GM18498 (cell line): ENCODE data around the gene NEURL1B.
"Not testable (repeated sequence)": the region's sequence is repeated elsewhere in the genome, so short reads cannot be mapped to it uniquely, and the experiment has no call there.

ENCODE experiments used
- ATAC-seq: cut with Tn5 transposase; IDR thresholded peaks from one replicate; pipeline ENCODE4 v1.9.1; 2021; ENCODE audit warnings: mild to moderate bottlenecking, moderate library complexity; ENCODE audit not compliant: unreplicated experiment

NEURL1B gene

DNA sequence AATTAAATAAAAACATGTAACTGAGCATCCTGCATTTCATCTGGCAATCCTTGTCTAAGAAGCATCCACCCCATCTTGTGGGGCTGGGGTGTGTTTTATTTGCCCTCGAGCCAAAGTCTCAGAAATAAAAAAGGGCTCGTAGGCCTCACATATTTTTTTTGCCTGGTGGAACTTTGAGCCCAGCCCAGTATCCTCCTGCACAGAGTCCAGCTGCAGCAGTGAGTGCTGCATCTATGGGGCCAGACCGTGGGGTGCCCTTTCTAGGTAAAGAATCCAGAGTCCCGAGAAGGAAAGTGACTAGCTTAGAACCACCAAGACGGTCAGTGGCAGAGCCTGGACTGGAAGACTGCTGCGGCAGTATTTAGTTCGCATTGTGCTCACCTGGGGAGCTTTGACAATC, 33.1 kb downstream of the NEURL1B start:
- ATAC-seq: no peak

DNA sequence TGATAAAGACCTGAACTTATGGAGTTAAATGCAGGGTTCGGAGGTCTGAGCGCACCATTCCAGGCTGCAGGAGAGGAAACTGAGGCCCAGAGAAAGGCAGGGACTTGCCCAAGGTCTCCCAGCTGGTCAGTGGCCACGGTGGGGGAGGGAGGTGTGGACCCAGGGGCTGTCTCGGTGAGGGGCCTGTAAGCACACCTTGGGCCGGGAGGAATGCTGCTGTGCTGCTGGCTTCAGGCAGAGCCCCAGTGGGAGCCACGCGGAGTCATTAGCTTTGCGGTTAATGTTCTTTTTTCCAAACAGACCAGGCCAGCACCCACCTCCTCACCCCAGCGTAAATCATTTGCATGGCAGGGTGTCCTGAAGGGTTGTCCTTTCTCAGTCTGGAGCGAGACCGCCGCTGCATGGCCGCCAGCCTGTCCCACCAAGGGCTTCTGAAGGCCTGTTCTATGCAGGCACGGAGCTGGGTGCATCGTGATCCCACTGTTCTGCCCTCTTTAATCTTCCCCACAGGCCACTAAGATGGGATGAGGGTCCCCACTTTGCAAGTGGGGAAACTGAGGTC, 35.9 kb downstream of the NEURL1B start:
- ATAC-seq: no peak

DNA sequence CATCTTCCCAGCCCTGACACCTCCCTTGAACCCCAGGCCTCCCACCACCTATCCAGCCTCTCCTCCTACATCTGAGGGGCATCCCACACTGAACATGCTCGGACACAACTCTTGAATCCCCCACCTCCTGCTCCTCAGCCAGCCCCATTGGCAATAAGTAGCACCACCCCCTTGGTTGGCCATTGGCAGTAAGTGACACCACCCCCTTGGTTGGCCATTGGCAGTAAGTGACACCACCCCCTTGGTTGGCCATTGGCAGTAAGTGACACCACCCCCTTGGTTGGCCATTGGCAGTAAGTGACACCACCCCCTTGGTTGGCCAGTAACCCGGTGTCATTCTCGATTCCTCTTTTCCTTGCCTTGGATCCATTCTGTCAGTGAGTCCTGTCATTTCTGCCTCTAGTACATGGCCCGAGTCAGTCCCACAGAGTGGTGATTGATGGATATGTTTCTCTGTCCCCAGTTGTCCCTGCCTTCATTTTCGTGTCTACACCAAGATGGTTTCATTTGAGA, 37.4 kb downstream of the NEURL1B start:
- not testable (repeated sequence) for ATAC-seq

DNA sequence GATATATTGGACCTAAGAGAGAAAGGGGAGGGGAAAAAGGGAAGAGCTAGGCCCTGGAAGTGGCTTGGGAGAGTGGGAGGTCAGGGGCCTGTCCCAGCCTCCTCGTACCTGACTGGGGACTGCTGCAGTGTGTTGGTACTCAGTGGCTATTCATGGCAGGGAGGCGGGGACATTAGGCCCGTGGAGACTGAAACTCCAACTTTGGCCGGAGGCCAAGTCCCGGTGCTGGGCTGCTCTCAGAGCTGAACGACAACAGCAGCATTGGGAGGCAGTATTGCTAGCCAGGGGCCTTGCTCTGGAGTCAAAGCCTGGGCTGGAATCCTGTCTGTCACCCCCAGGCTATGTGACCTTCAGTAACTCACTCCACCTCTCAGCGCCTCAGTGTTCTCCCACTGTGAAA, 37.8 kb downstream of the NEURL1B start:
- no peak for ATAC-seq

DNA sequence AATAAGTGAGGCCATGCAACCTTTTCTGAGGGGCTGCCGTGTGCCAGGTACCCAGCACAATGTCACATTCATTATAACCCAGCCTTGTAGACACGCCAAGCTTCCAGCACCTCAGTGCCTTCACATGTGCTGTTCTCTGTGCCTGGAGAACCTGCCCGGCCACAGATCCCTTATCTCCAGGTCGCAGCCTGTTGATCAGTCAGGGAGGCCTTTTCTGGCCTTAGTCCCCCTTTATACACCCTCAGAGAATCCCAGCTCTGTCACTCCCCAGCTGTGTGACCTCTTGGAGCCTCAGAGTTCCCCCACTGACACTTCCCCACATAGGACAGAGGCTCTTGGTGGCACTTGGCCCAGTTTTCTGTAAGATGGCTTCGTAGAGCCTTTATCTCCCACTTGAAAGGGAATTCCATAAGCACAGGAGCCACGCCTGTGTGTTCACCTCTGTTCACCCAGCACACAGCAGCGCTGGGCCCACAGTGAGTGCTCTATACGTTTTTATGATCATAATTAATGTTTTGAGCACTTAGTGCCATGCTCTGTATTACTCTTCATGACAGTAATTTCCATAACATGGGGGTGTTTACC, 38.7 kb downstream of the NEURL1B start:
- ATAC-seq: no peak

DNA sequence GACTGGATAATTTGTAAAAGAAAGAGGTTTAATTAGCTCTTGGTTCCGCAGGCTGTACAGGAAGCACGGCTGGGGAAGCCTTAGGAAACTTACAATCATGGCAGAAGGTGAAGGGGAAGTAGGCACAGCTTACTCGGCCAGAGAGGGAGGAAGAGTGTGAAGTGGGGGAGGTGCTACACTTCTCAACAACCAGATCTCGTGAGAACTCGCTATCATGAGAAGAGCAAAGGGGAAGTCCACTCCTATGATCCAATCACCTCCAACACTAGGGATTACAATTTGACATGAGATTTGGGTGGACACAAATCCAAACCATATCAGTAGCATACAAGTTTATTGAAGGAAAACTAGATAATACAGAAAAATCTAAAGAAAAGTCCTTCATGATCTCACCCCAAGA, 39.9 kb downstream of the NEURL1B start:
- ATAC-seq: no peak

DNA sequence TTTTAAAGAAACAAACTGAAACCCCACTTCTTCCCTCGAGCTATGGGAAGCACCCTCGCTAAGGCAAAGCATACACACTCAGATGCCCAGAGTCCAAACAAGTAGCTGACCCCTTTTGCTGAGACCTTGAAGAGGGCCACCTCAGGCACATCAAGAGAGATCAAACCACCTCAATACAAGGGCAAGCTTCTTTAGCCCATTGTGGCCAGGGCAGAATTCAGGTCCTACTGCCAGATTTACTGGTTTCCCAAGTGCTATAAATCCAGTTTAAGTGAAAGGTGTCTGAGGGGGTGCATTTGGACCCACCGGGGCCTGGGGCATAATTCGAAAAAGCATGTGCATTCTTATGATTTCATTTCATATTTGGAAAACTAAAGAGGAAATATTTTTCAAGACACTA, 40.4 kb downstream of the NEURL1B start:
- ATAC-seq: no peak

DNA sequence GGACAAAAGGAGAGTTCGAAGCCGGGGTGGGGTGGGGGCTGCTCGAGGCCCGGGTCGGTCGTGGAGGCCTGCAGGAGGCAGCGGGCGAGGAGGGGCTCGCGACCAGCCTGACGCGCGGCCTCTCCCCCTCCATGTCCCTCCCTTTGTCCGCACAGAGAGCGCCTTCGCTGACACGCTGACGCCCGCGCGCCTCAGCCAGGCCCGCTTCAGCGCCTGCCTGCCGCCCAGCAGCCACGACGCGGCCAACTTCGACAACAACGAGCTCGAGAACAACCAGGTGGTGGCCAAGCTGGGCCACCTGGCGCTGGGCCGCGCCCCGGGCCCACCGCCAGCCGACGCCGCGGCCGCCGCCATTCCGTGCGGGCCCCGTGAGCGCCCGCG, 42.2 kb downstream of the NEURL1B start:
- no peak for ATAC-seq

DNA sequence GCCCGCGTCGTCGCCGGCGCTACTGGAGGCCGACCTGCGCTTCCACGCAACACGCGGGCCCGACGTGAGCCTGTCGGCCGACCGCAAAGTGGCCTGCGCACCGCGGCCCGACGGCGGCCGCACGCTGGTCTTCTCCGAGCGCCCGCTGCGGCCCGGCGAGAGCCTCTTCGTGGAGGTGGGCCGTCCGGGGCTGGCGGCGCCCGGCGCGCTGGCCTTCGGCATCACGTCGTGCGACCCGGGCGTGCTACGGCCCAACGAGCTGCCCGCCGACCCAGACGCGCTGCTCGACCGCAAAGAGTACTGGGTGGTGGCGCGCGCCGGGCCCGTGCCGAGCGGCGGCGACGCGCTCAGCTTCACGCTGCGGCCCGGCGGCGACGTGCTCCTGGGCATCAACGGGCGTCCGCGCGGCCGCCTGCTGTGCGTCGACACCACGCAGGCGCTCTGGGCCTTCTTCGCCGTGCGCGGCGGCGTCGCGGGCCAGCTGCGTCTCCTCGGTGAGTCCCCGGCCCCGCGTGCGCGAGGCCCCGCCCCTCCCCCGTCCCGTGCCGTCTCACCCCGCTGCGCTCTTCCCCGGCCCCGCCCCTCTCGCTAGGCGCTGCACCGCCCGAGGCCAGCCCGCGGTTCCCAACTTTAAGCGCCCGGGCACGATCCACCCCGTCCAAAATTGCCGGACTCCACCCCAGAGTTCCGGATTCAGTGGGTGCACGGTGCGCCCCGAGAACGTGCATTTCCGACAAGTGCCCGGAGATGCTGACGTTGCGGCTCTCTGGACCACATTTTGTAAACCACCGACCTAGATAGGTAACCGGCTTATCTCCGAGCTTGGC, 42.8 kb downstream of the NEURL1B start:
- no peak for ATAC-seq

DNA sequence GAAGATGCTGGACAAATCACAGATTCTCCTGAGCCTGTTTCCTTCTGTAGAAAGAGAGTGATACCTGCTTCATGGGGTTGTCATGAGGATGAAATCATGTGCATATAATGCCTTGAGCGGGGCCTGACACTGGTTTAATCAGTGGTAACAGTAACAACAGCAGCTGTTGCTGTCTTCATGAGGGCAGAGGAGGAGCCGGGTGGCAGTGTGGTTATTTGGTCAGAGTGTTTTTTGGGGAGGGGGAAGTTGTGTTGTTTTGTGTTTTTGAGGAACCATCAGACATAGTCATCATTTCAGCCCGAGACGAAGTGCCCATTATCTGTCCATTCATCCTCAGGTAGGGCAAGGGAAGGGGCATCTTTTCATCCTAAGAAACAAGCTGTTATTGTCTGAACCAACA, 44.0 kb downstream of the NEURL1B start:
- no peak for ATAC-seq

DNA sequence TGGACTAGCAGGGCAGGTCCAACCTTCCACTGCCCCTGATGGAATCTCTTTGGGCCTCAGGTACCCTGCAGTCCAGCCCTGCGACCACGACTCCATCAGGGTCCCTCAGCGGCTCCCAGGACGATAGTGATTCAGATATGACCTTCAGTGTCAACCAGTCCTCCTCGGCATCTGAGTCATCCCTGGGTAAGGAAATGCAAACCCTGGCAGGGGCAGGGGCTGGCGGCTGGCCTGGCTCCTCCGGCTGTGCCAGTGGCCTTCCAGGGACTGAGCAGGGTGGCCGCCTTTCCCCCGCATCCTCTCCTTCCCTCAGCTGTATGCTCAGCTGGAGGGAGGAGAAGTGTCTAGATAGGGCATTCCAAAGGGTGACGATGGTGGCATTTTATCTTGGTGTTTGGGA, 45.0 kb downstream of the NEURL1B start:
- ATAC-seq: no peak

DNA sequence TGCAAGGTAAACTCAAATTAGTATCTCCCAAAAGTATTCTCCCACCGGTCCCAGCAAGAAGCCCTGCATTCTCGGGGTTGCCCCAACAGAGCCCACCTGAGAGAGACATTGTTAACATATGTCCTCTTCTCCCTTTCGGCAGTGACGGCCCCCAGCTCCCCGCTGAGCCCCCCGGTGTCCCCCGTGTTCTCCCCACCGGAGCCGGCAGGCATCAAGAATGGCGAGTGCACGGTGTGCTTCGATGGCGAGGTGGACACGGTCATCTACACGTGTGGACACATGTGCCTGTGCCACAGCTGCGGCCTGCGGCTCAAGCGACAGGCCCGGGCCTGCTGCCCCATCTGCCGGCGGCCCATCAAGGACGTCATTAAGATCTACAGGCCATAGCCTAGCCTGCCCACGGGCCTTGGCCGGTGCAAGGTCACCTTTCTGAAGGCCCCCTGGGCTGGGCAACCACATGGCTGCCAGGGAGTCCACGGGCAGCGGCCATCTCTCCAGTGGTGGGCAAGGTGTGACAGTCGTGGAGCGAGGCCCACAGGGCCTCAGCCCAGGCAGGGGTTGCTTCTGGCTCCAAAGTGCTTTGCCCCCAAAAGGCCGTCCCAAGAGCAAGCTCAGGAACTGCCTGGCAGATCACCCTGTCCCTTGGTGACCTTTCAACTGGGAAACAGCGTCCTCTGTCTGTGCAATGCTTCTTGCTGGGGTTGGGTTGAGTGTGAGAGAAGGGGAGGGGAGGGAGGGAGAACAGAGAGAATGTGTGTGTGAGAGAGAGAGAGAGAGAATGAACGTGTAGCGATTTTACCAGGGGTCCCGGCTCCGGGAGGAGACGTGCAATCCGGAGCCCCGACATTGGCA, 45.7 kb downstream of the NEURL1B start:
- no peak for ATAC-seq

DNA sequence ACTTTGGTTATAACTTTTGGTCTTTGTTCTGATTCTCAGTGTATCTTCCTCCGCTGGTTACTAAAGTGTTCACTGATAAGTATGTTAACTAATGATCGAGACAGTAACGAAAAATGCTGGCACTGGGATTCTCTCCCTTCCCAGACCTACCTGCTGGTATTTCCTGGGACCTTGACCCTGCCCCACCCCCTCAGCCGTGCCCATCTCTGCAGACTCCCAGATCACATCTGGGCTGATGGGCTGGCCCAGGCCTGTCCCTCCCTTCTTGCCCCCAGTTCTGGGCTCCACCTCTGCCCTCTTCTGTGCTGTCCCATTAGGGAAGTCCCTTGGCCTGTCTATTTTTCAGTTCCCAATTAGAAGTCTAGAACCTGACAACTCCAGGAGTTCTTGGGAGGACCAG, 46.9 kb downstream of the NEURL1B start:
- no peak for ATAC-seq

DNA sequence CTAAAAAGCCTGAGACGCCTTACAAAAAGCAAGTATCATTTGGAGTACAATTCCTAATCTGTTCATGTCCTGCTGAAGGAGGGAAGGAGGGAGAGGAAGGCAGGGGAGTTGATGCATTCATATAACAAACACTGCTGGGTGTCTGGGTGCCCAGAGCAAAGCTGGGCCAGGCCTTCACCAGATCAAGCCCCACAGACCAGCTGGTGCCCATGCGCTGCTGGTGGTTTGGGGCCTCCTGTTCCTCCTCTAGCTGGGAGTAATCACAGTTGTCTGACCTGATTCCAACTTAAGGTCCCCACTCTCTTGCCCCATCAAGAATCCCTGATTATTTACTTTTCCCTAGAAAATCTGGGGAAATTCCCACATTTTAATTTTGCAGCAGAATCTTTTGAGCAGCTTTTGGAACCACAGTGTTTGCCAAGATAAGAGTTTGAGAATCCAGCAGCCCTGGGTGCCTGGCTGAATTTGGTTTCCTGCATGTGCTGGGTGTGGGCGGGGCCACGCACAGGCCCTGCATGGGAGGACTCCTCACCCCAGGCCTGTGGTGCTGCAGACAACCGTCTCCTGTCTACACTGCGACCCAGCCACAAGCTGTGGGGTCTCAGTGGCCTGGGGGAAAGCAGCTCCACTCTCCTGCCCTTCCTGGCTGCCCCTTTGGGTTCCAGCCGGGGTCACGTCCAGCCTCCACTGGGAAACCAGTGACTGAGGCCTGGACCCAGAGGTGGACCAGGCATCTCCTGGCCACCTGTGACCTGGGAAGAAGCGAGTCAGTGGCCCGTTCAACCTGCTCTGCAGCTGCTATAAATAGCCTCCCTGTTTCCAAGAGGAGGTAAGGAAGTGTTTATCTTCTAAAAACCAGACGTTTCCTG, 47.5 kb downstream of the NEURL1B start:
- peak; percentile 50 for ATAC-seq

DNA sequence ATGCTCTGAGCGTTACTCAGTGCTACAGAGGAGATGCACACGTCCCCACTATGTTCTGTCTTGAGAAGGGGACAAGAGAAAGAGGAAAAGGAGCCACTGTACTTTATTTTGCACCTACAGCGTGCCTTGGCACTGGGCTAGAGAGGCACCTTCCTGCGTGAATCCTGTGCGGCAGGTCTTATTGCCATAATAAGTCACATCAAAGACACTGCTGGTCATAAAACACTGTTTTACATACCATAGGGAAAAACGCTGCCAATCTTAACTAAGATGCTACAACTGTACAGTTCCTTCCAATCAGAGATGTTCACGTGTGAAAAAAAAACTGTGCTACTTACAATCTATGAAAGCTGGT, 48.1 kb downstream of the NEURL1B start:
- no peak for ATAC-seq

DNA sequence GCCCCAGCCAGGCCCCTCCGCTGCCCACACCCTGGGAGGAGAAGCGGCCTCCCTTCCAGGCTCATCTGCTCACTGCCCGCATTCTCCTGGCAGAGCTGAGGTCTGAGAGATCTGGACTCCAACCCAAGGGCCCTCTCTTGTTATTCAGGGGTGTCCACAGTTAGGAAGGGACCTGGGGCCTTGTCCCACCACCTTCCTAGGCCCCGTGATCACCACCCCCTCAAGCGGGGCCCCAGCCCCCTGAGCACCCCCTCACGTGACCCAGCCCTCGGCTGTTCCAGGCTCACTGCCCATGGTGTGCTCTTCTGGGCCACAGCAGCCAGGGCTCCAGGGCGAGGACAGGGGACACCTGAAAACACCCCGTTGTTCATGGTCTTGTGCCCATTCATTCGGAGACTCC, 48.7 kb downstream of the NEURL1B start:
- no peak for ATAC-seq

DNA sequence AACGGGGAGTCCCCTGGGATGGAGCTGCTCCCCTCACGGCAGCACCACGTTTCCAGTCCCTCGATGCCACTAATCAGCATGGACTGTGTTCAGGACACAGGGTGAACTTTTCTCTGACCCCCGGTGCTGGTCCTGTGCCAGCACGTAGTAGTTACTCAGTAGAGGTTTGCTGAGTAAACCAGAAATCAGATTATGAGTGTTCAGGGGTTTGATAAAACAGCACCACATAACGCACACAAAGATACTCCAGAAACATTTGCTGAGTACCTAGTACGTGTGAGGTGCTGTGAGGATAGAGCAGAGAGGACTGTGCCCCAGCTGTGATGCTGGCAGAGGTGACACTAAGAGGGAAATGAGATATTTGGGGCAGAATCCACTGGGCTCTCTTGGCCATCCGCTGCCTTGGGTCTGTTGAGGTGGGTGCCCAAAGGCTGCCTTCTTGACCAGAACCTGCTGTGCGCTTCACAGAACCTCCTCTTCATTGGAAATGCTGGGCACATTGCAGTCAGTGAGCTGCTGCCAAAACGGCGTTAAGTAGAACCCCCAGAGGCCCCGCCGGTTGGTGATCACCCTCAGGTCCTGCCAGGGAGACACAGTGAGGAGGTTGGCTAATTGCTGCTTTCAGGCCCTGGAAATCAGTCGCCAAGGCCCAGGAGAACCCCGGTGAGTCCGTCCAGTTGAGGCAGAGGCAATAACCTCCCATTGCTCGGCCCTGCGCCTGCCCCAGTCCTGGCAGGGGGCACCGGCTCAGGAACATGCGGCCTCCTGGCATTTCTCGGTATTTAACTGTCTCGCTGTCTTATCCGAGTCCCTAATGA, 49.4 kb downstream of the NEURL1B start:
- ATAC-seq: no peak

DNA sequence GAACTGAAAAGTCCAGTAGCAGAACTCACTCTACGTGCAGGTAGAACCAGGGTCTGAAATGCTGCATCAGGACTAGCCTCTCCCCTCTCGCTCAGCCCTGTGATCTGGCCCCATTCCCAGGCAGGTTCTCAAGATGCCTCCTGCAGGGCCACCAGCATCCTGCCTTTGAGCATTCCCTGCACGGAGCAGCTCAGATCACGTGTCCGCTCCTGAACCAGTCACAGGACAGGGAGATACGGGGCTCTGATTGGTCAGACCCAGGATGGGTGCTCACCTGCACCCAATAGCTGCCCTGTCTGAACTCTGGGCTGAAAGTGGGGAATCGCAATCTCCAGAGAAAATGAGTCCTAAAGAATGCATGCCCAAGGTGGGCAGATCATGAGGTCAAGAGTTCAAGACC, 50.8 kb downstream of the NEURL1B start:
- ATAC-seq: no peak

DNA sequence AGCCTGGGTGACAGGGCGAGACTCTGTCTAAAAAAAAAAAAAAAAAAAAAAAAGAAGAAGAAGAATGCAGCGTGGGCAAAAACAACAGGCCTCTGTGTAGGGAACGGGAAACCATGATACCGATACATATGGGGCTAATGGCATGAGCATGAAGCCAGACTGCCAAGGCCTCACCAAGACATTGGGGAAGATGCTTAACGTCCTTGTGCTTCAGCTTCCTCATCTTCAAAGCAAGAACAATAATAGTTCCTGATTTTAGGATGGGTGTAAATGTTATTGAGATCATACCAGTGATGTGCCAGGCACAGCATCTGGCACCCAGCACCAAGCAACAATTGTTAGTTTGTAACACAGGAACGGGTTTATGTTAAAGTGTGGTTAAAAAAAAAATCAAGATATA, 51.4 kb downstream of the NEURL1B start:
- ATAC-seq: no peak

DNA sequence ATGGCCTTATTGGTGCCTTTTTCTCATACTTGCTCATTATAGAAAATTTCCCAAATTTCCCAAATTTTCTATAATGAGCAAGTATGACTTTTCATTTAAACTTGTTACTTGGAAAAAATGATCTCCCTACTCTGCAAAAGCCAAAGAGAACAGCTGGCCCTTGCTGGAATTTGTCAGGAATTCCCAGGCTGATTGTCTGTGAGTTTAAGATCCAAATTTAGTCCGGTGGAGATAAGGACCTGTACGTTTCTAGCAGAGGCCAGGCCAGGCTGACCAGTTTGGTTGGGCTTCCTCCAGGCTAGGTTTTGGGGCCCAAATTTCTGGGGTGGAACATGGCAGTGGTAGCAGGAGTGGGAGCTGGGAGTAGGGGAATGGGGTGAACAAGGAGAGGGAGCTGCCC, 51.9 kb downstream of the NEURL1B start:
- no peak for ATAC-seq
